Thyroid gland (tissue), 4 donors: Measurements from ENCODE around the gene GRAMD4.

ENCODE experiments used
- CTCF ChIP-seq, 6 experiments: fragments of 200-600 bp in 3 of 6; fragments of 450-650 bp in 3 of 6; sonication (generic) in 3 of 6; IDR thresholded peaks; one replicate each; pipeline ENCODE4 v1.5.1; 2016 to 2019; ENCODE audit warnings: antibody characterized with exemption in 6 of 6, mild to moderate bottlenecking in 2 of 6, inconsistent platforms in 1 of 6, moderate library complexity in 1 of 6
- POLR2A ChIP-seq, 2 donors: fragments of 450-650 bp; IDR thresholded peaks; one replicate each; pipeline ENCODE4 v1.6.1; 2017; ENCODE audit warnings: antibody characterized with exemption in 2 of 2, mild to moderate bottlenecking in 2 of 2, moderate library complexity in 1 of 2

DNA sequence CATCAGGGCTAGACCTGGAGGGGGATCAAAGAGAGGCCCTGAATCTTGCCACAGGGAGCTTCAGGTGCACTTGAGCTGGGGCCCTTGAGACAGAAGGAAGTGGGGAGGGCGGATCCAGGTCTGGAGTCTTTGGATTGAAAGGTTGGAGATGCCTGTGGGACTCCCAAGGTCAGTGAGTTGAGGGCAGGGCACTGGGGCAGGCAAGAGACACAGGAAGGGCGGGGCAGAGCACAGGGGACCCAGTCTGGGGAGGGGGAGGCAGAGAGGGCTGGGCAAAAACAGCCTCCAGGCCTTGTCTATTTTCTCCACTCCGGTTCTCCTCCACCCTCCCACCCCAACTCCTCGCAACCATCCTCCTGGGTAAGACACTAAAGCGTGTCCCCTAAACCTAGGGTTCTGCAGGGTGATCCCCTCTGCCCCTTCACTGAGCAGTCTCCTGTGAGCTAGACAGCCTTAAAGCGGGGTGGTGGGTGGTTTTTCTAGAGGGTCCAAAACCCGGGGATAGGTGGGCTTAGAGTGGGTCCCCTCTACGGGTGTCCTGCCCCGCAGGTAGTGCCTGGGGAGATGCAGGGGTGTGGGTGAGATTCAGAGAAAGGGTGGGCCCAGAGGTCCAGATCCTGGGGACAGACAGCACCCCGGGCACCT, 44.2 kb upstream of the GRAMD4 start:
- TF ChIP-seq POLR2A (IDR thresholded peaks at IDR 0.05) (no peak), CTCF (IDR thresholded peaks at IDR 0.05) (no peak)
